GM18517 (cell line): Measurements from ENCODE around the gene RPLP2.

Source experiments
- ATAC-seq: cut with Tn5 transposase; IDR thresholded peaks from one replicate; pipeline ENCODE4 v1.9.1; 2021; ENCODE audit warnings: mild to moderate bottlenecking, moderate library complexity; ENCODE audit not compliant: unreplicated experiment

RPLP2 gene

GRCh38 chr11:846496-847098 is 36.8 kb downstream of the RPLP2 start:
- ATAC-seq = no peak

- no peak for ATAC-seq
Measured at GRCh38 chr11:847876-848275, 38.1 kb downstream of the RPLP2 start.

GRCh38 chr11:848380-848931 is 38.7 kb downstream of the RPLP2 start:
- no peak for ATAC-seq

- ATAC-seq = no peak
Measured at GRCh38 chr11:849104-849824, 39.5 kb downstream of the RPLP2 start.

GRCh38 chr11:849951-850774 is 40.4 kb downstream of the RPLP2 start:
- ATAC-seq = no peak

- no peak for ATAC-seq
Measured at GRCh38 chr11:850775-851763, 41.3 kb downstream of the RPLP2 start.

- no peak for ATAC-seq
Measured at GRCh38 chr11:852762-853161, 43.0 kb downstream of the RPLP2 start.

GRCh38 chr11:853682-854448 is 44.1 kb downstream of the RPLP2 start:
- ATAC-seq = no peak

- ATAC-seq = no peak
Measured at GRCh38 chr11:854601-855329, 45.0 kb downstream of the RPLP2 start.

- no peak for ATAC-seq
Measured at GRCh38 chr11:855330-855674, 45.5 kb downstream of the RPLP2 start.

- no peak for ATAC-seq
Measured at GRCh38 chr11:855796-856195, 46.0 kb downstream of the RPLP2 start.

GRCh38 chr11:856397-856796 is 46.6 kb downstream of the RPLP2 start:
- ATAC-seq = no peak

GRCh38 chr11:858053-858761 is 48.4 kb downstream of the RPLP2 start:
- ATAC-seq = no peak

GRCh38 chr11:858762-859339 is 49.1 kb downstream of the RPLP2 start:
- ATAC-seq = no peak

GRCh38 chr11:859394-860131 is 49.8 kb downstream of the RPLP2 start:
- ATAC-seq = no peak

- ATAC-seq = no peak
Measured at GRCh38 chr11:860234-861104, 50.7 kb downstream of the RPLP2 start.

GRCh38 chr11:861105-861479 is 51.3 kb downstream of the RPLP2 start:
- no peak for ATAC-seq
